ENCODE results near the gene RPRML.

The RPRML gene

DNA sequence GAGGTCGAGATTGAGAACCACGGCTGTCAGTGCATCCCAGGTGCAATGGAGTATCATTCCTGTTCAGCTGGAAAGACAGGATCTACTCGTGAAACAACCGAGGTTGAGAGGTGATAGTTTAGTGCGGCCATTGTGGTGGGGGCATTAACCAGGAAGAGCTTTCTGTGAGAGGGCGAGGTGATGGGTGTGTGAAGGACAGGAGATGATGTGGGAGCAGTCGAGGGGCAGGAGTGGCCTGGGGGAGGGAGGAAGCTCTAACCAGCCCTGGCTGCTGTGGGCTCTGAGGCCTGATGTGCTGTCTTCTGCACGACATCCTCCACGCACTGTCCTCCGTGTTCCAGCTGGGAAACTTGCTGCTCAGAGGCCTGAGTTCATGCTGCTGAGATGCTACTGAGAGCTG is 34.1 kb downstream of the RPRML start:
- no peak for DNase-seq (ENCODE audit: low spot score)

- DNase-seq (ENCODE audit: low spot score): no peak
These were observed 35.3 kb downstream of the RPRML start for GRCh38 chr17:46943501-46944393.

GRCh38 chr17:46943218-46943500 is 35.9 kb downstream of the RPRML start:
- DNase-seq (ENCODE audit: low spot score): no peak

GRCh38 chr17:46942441-46943217 is 36.4 kb downstream of the RPRML start:
- peak; percentile 77 for DNase-seq (ENCODE audit: low spot score)

- peak; percentile 66 for DNase-seq (ENCODE audit: low spot score)
These were observed 38.2 kb downstream of the RPRML start for GRCh38 chr17:46940692-46941404.

GRCh38 chr17:46935658-46936266 is 43.3 kb downstream of the RPRML start:
- no peak for DNase-seq (ENCODE audit: low spot score)

DNA sequence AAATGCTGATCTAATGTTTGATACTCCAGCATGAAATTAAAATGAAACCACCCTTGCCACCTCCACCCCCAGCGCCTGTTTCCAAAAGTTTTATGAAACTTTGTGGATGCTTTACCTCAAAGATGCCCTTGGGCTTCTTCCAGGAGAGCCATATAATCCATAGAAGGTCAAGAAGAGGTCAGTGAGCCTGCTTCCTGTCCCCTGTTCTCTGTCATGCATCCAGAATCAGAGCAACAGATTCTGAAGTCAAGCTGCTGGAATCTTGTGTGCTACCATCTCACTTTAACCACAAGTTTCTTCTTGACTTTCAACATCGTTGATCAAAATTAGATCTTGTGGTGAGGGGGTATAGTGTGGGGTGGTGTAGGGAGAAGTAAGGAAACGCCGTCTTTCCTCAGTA is 47.5 kb downstream of the RPRML start:
- no peak for DNase-seq (ENCODE audit: low spot score)

GRCh38 chr17:46930051-46930450 is 49.0 kb downstream of the RPRML start:
- DNase-seq (ENCODE audit: low spot score): no peak

GRCh38 chr17:46929413-46929812 is 49.6 kb downstream of the RPRML start:
- peak; percentile 29 for DNase-seq (ENCODE audit: low spot score)

GRCh38 chr17:46928467-46929261 is 50.4 kb downstream of the RPRML start:
- no peak for DNase-seq (ENCODE audit: low spot score)

Measured in COLO829 (cell line).